Stomach (tissue), 19 donors: Measurements from ENCODE around the gene KCNK18. TPM values are rescaled to one million over a fixed set of nuclear protein-coding genes. Genes with fewer than 3 reads are reported as not detected.

Source experiments
- DNase-seq, 2 donors: peaks; one replicate each; pipeline versions ENCODE4 v3.0.0 to v3.0.0-alpha.2; 2013 to 2019
- H3K27ac ChIP-seq, 5 donors: fragments of 200-600 bp in 4 of 5; sonication (generic) in 4 of 5; one replicate each; pipeline ENCODE4 v1.5.1; 2013 to 2019; ENCODE audit warnings: mild to moderate bottlenecking in 1 of 5, moderate library complexity in 1 of 5
- H3K27me3 ChIP-seq, 3 donors: fragments of 200-600 bp; sonication (generic); one replicate each; pipeline ENCODE4 v1.5.1; 2017 to 2019; ENCODE audit warnings: mixed run types in 1 of 3
- H3K36me3 ChIP-seq, 4 donors: fragments of 200-600 bp; sonication (generic); 1 replicate in 3 of 4; 2 replicates in 1 of 4; pipeline ENCODE4 v1.5.1; 2016 to 2019
- H3K4me1 ChIP-seq, 4 donors: fragments of 200-600 bp; sonication (generic); one replicate each; pipeline ENCODE4 v1.5.1; 2016 to 2019
- H3K4me3 ChIP-seq, 4 donors: fragments of 200-600 bp; sonication (generic) in 3 of 4; one replicate each; pipeline ENCODE4 v1.5.1; 2016 to 2019; ENCODE audit warnings: mild to moderate bottlenecking in 1 of 4
- H3K9me3 ChIP-seq, 4 donors: fragments of 200-600 bp; sonication (generic); one replicate each; pipeline ENCODE4 v1.5.1; 2016 to 2019
- EP300 ChIP-seq: sonication (generic); formaldehyde crosslinking; IDR thresholded peaks from one replicate; pipeline ENCODE4 v1.6.1; 2017; ENCODE audit warnings: antibody characterized with exemption
- POLR2A ChIP-seq, 4 donors: fragments of 450-650 bp; IDR thresholded peaks; one replicate each; pipeline ENCODE4 v1.6.1; 2016; ENCODE audit warnings: antibody characterized with exemption in 4 of 4, control low read depth in 2 of 4, mild to moderate bottlenecking in 1 of 4, moderate library complexity in 1 of 4
- POLR2AphosphoS5 ChIP-seq, 3 donors: sonication (generic); formaldehyde crosslinking; IDR thresholded peaks; one replicate each; pipeline ENCODE4 v1.6.1; 2016; ENCODE audit warnings: antibody characterized with exemption in 3 of 3
- WGBS, 5 donors: extraction: QIAGEN DNeasy Blood & Tissue Kit in 3 of 5; methylation state at CpG; one replicate each; pipeline versions ENCODE4 v1.1.5 to v1.1.7; 2013 to 2018; 5-methylcytosine and 5-hydroxymethylcytosine counted together
- intact Hi-C: fragments of 100-400 bp; cut with DNase I; formaldehyde crosslinking; loops from one replicate; pipeline ENCODE4 v1.15.1; 2023; ENCODE audit warnings: low total_unique reads
- long read RNA-seq, 10 donors: transcript quantifications; one replicate each; lab custom pipeline, GENCODE V29; 2026
- polyA plus RNA-seq, 3 donors: library from polyadenylated mRNA; stranded (reverse); fragments of 200-250 nt; gene quantifications; one replicate each; pipeline ENCODE4 v1.2.3, GENCODE V29; 2013
- total RNA-seq, 5 donors: library from RNA; depleted of rRNA; stranded (reverse); fragments of >200 nt; gene quantifications; one replicate each; pipeline versions ENCODE4 v1.1.0 to v1.2.3, GENCODE V29; 2014 to 2016
- TF ChIP-seq, protein P1 (sequence below), 7 experiments: fragments of 450-650 bp in 4 of 7; fragments of 200-600 bp in 3 of 7; sonication (generic) in 3 of 7; IDR thresholded peaks; one replicate each; pipeline ENCODE4 v1.5.1; 2016 to 2019; ENCODE audit warnings: antibody characterized with exemption in 7 of 7, control low read depth in 2 of 7, mild to moderate bottlenecking in 1 of 7
- donor health status: healthy with polysubstance abuse.
- donor health status: Bipolar disorder and iron deficiency.
- donor health status: healthy.

KCNK18 gene
- total RNA-seq (not detected), polyA plus RNA-seq (not detected)
- long read RNA-seq, donor 1: 0 reads
- long read RNA-seq, donor 2: 0 reads
- long read RNA-seq, donor 3: 0 reads
- long read RNA-seq, donor 4: 0 reads
- long read RNA-seq, donor 5: 0 reads
- long read RNA-seq, donor 6: 0 reads
- long read RNA-seq, donor 7: 0 reads
- long read RNA-seq, donor 8: 0 reads
- long read RNA-seq, donor 9: 0 reads
- long read RNA-seq, donor 10: 0 reads

DNA sequence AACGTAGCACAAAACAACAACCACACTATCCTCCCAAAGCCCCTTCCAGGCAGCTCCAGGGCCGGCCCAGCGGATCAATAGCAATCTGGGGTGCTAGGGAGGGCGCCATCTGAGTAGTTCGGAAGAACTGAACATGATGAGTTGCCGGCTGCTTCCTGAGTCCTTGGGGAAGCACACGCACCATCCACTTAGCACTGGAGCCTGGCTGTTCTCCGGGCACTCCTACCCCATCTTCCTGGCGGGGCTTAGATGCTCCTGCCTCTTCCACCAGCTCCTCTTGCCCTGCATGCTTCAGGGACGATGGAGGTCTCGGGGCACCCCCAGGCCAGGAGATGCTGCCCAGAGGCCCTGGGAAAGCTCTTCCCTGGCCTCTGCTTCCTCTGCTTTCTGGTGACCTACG, at the start of gene KCNK18:
TSS of gene KCNK18 (plus strand) at position 301 of the 400 bp plus-strand sequence. CDS start at position 301, 0 bp downstream.
- 70 to 86% (median 84%) methylated on average over 8 to 12 of the region's 12 CpGs for WGBS, 5 donors

DNA sequence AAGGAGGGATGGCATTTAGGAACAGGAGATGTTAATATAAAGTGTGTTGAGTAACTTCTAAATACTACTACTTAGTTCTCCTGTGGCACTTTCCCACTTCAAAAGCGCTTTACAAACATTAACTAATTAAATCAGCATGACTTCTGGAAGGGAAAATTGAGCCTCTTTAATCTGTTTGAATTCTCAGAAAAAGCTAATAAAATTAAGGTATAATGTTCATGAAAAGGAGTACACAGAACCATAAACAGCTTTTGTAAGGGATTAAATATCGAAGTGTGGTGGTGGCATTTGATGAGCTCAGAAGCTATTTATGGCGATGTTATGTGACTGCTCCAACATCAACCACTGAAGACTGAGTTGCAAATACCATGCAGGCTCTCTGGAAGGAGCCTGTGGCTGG, 49.0 kb upstream of the KCNK18 start:
- 80 to 91% (median 83%) methylated on average over 3 of the region's 3 CpGs for WGBS, 5 donors
- Histone ChIP-seq H3K27ac (no peak overlapping the region), H3K36me3 (no peaks in the 10 kb centered on the region), H3K27me3 (peaks cover 0 to 89% (median 11%) of the 10 kb centered on the region in 3 donors), H3K4me3 (no peak overlapping the region), H3K4me1 (no peaks in the 10 kb centered on the region), H3K9me3 (peaks cover 6 to 18% (median 14%) of the 10 kb centered on the region in 4 donors)
- DNase-seq: no peak
- no peak for TF ChIP-seq POLR2AphosphoS5 (IDR thresholded peaks at IDR 0.05)
- no peak for TF ChIP-seq EP300
- TF ChIP-seq POLR2A (IDR thresholded peaks at IDR 0.05): no peak
- TF ChIP-seq, protein P1, sequence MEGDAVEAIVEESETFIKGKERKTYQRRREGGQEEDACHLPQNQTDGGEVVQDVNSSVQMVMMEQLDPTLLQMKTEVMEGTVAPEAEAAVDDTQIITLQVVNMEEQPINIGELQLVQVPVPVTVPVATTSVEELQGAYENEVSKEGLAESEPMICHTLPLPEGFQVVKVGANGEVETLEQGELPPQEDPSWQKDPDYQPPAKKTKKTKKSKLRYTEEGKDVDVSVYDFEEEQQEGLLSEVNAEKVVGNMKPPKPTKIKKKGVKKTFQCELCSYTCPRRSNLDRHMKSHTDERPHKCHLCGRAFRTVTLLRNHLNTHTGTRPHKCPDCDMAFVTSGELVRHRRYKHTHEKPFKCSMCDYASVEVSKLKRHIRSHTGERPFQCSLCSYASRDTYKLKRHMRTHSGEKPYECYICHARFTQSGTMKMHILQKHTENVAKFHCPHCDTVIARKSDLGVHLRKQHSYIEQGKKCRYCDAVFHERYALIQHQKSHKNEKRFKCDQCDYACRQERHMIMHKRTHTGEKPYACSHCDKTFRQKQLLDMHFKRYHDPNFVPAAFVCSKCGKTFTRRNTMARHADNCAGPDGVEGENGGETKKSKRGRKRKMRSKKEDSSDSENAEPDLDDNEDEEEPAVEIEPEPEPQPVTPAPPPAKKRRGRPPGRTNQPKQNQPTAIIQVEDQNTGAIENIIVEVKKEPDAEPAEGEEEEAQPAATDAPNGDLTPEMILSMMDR (IDR thresholded peaks at IDR 0.05): no peak
- intact Hi-C loops: no loop called here

More for the DNA sequence above, at the start of gene KCNK18:
- TF ChIP-seq POLR2AphosphoS5 (IDR thresholded peaks at IDR 0.05): no peak
- TF ChIP-seq, protein P1 (IDR thresholded peaks at IDR 0.05): no peak
- TF ChIP-seq EP300: no peak
- no peak for TF ChIP-seq POLR2A (IDR thresholded peaks at IDR 0.05)
- no peaks in the 10 kb centered on the region for H3K9me3 ChIP-seq
- no peak within 1 kb of the TSS for H3K27ac ChIP-seq
- H3K4me3 ChIP-seq: no peak within 1 kb of the TSS
- intact Hi-C loops: no loop called here
- DNase-seq: no peak
- H3K4me1 ChIP-seq: no peaks in the 10 kb centered on the region
- H3K36me3 ChIP-seq: no peaks in the 10 kb centered on the region
- H3K27me3 ChIP-seq: peaks cover 0 to 20% (median 0%) of the 10 kb centered on the region in 3 donors

DNA sequence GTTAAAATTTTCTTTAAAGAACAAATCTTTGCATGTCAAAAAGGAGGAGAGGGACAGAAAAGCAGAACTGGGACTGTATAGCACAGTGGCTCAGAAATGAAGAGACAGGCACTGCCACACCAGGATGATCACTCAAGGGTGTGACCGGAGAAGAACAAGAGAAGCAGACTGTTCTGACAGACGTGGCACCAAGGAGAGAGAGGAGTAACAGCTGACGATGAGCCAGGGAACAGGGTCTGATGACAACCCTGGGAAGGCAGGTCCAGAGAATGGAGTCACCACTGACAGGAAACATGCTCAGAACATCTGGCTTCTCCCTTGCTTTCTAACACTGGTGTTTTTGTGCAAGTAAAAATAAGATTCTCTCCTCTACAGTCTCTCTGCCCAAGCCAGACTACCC, 44.6 kb upstream of the KCNK18 start:
- H3K27ac ChIP-seq: no peak overlapping the region
- H3K4me3 ChIP-seq: no peak overlapping the region
- DNase-seq: no peak
- no peaks in the 10 kb centered on the region for H3K4me1 ChIP-seq
- intact Hi-C loops: no loop called here
- H3K36me3 ChIP-seq: no peaks in the 10 kb centered on the region
- TF ChIP-seq, protein P1 (IDR thresholded peaks at IDR 0.05): no peak
- TF ChIP-seq POLR2A (IDR thresholded peaks at IDR 0.05) (no peak), EP300 (no peak)
- no peaks in the 10 kb centered on the region for H3K9me3 ChIP-seq
- 36 to 57% (median 44%) methylated on average over 3 of the region's 3 CpGs for WGBS, 5 donors
- H3K27me3 ChIP-seq: peaks cover 0 to 89% (median 27%) of the 10 kb centered on the region in 3 donors

DNA sequence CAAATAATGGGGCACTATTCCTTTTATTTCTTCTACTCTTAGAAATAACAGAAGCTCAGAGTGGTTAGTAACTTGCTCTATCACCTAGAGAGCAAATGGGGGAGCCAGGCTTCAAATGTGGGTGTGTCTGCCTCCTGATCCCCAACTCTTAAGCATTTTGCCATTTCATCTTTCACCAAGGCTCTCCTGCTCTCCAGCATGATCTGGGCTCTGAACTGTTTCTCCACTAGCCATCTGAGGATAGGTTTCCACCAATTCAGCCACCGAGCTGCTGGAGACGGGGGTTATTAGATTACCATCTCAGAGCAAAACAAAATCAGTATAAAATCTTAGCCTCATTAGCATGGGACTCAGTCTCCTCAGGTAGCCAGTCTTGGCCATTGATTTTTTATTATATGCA, 39.0 kb upstream of the KCNK18 start:
- Histone ChIP-seq H3K27ac (no peak overlapping the region), H3K27me3 (peaks cover 21 to 100% (median 82%) of the 10 kb centered on the region in 3 donors), H3K36me3 (no peaks in the 10 kb centered on the region), H3K4me1 (peaks cover 9 to 13% (median 12%) of the 10 kb centered on the region in 4 donors), H3K9me3 (no peaks in the 10 kb centered on the region), H3K4me3 (no peak overlapping the region)
- TF ChIP-seq EP300 (no peak), POLR2A (IDR thresholded peaks at IDR 0.05) (no peak), POLR2AphosphoS5 (IDR thresholded peaks at IDR 0.05) (no peak)
- TF ChIP-seq, protein P1 (IDR thresholded peaks at IDR 0.05): no peak
- no peak for DNase-seq
- WGBS, 5 donors: 11 to 28% (median 26%) methylated on average over 2 of the region's 2 CpGs
- intact Hi-C loops: no loop called here
